Gastrocnemius medialis (tissue), 4 donors: ENCODE measurements around the gene PRR20G. TPM values are rescaled to one million over a fixed set of nuclear protein-coding genes. Genes with fewer than 3 reads are reported as not detected.
A peak's percentile ranks its signal among the peaks of the same experiment; 100 is the strongest.

ENCODE experiments used
- ATAC-seq, 2 donors: fragments of 150-250 bp; one replicate each; pipeline ENCODE4 v1.9.1; 2016
- DNase-seq, 2 donors: peaks; one replicate each; pipeline ENCODE4 v3.0.0-alpha.2; 2019
- H3K27ac ChIP-seq, 4 donors: fragments of 200-600 bp; sonication (generic); 1 replicate in 1 of 4; 2 replicates in 3 of 4; pipeline ENCODE4 v1.5.1; 2016 to 2018; ENCODE audit warnings: mild to moderate bottlenecking in 2 of 4, moderate library complexity in 1 of 4
- H3K27me3 ChIP-seq, 3 donors: fragments of 200-600 bp; sonication (generic) in 2 of 3; 1 replicate in 1 of 3; 2 replicates in 2 of 3; pipeline versions ENCODE4 v1.5.1 to v1.6.0; 2016 to 2019; ENCODE audit warnings: mild to moderate bottlenecking in 1 of 3, moderate library complexity in 1 of 3
- H3K36me3 ChIP-seq, 2 donors: fragments of 200-600 bp; sonication (generic) in 1 of 2; one replicate each; pipeline ENCODE4 v1.5.1; 2017 to 2018
- H3K4me1 ChIP-seq, 2 donors: fragments of 200-600 bp; sonication (generic) in 1 of 2; one replicate each; pipeline ENCODE4 v1.5.1; 2016 to 2017; ENCODE audit warnings: mild to moderate bottlenecking in 2 of 2
- H3K4me3 ChIP-seq, 4 donors: fragments of 200-600 bp; sonication (generic) in 3 of 4; 1 replicate in 1 of 4; 2 replicates in 3 of 4; pipeline ENCODE4 v1.5.1; 2016 to 2019; ENCODE audit warnings: mild to moderate bottlenecking in 2 of 4
- H3K9me3 ChIP-seq, 3 donors: fragments of 200-600 bp; sonication (generic) in 2 of 3; 1 replicate in 1 of 3; 2 replicates in 2 of 3; pipeline ENCODE4 v1.5.1; 2016 to 2019
- CTCF ChIP-seq, 5 experiments: fragments of 450-650 bp in 3 of 5; fragments of 200-600 bp in 2 of 5; sonication (generic) in 2 of 5; IDR thresholded peaks in 4 of 5; conservative IDR thresholded peaks in 1 of 5; 1 replicate in 4 of 5; 2 replicates in 1 of 5; pipeline ENCODE4 v1.5.1; 2016 to 2019; ENCODE audit warnings: antibody characterized with exemption in 5 of 5, mild to moderate bottlenecking in 3 of 5, moderate library complexity in 3 of 5
- POLR2A ChIP-seq, 2 donors: fragments of 450-650 bp; IDR thresholded peaks; one replicate each; pipeline ENCODE4 v1.6.1; 2017; ENCODE audit warnings: antibody characterized with exemption in 2 of 2, mild to moderate bottlenecking in 2 of 2, moderate library complexity in 2 of 2
- in situ Hi-C, 4 donors: fragments of 200-750 bp; cut with MboI; loops; one replicate each; pipeline versions ENCODE4 v1.15.0 to v1.8.0; 2017; ENCODE audit warnings: low sequenced_read_pairs in 4 of 4
- intact Hi-C: fragments of 100-400 bp; cut with DNase I; formaldehyde crosslinking; loops from one replicate; pipeline ENCODE4 v1.15.1; 2023; ENCODE audit warnings: low total_unique reads
- total RNA-seq, 4 donors: library from RNA; depleted of rRNA; stranded (reverse); fragments of >200 nt; gene quantifications; one replicate each; pipeline versions ENCODE4 v1.1.0 to v1.2.3, GENCODE V29; 2016

PRR20G gene
- total RNA-seq, 4 donors from 2014 or later = not detected

GRCh38 chr3:127329631-127330285, 41.9 kb upstream of the PRR20G start:
- peaks cover 0 to 8% (median 0%) of the 10 kb centered on the region in 3 donors for H3K9me3 ChIP-seq
- intact Hi-C loops (no loop called here), in situ Hi-C loops (no loop called here)
- TF ChIP-seq CTCF (IDR thresholded peaks at IDR 0.05 in 4 of 5, conservative IDR thresholded peaks at IDR 0.05 in 1 of 5) = no peak
- no peak for TF ChIP-seq POLR2A (IDR thresholded peaks at IDR 0.05)
- H3K4me3 ChIP-seq = no peak overlapping the region
- no peak for DNase-seq
- H3K27me3 ChIP-seq = peaks cover 0 to 9% (median 3%) of the 10 kb centered on the region in 3 donors
- ATAC-seq = no peak
- H3K4me1 ChIP-seq = no peaks in the 10 kb centered on the region
- no peaks in the 10 kb centered on the region for H3K36me3 ChIP-seq
- H3K27ac ChIP-seq = no peak overlapping the region

GRCh38 chr3:127328421-127328820, 40.6 kb upstream of the PRR20G start:
- no peak for TF ChIP-seq POLR2A (IDR thresholded peaks at IDR 0.05)
- no peak for TF ChIP-seq CTCF (IDR thresholded peaks at IDR 0.05 in 4 of 5, conservative IDR thresholded peaks at IDR 0.05 in 1 of 5)
- H3K36me3 ChIP-seq = no peaks in the 10 kb centered on the region
- no peaks in the 10 kb centered on the region for H3K4me1 ChIP-seq
- ATAC-seq (no peak), DNase-seq (no peak)
- no peak overlapping the region for H3K4me3 ChIP-seq
- intact Hi-C loops = no loop called here
- in situ Hi-C loops = no loop called here
- H3K9me3 ChIP-seq = no peaks in the 10 kb centered on the region
- peaks cover 0 to 9% (median 3%) of the 10 kb centered on the region in 3 donors for H3K27me3 ChIP-seq
- H3K27ac ChIP-seq = no peak overlapping the region

GRCh38 chr3:127326341-127326740, 38.5 kb upstream of the PRR20G start:
- Histone ChIP-seq H3K9me3 (no peaks in the 10 kb centered on the region), H3K27me3 (peaks cover 0 to 6% (median 0%) of the 10 kb centered on the region in 3 donors), H3K36me3 (no peaks in the 10 kb centered on the region), H3K4me1 (no peaks in the 10 kb centered on the region), H3K27ac (no peak overlapping the region), H3K4me3 (no peak overlapping the region)
- no peak for ATAC-seq
- no peak for DNase-seq
- in situ Hi-C loops (no loop called here), intact Hi-C loops (no loop called here)
- no peak for TF ChIP-seq CTCF (IDR thresholded peaks at IDR 0.05 in 4 of 5, conservative IDR thresholded peaks at IDR 0.05 in 1 of 5)
- TF ChIP-seq POLR2A (IDR thresholded peaks at IDR 0.05) = no peak

- Histone ChIP-seq H3K4me1 (no peaks in the 10 kb centered on the region), H3K9me3 (no peaks in the 10 kb centered on the region), H3K4me3 (no peak overlapping the region), H3K27me3 (peaks cover 0 to 3% (median 0%) of the 10 kb centered on the region in 3 donors), H3K36me3 (no peaks in the 10 kb centered on the region), H3K27ac (no peak overlapping the region)
- in situ Hi-C loops = no loop called here
- peak; percentile 30 to 72 for ATAC-seq
- peak in 1 of 2 donors; percentile 62 for DNase-seq
- intact Hi-C loops = no loop called here
- no peak for TF ChIP-seq POLR2A (IDR thresholded peaks at IDR 0.05)
- TF ChIP-seq CTCF (IDR thresholded peaks at IDR 0.05 in 4 of 5, conservative IDR thresholded peaks at IDR 0.05 in 1 of 5) = no peak
Measured at GRCh38 chr3:127325629-127325961, 37.7 kb upstream of the PRR20G start.
